K562 (cell line): Measurements from ENCODE around the gene ZMIZ1. TPM values are rescaled to one million over a fixed set of nuclear protein-coding genes. Genes with fewer than 3 reads are reported as not detected.

Experiments used
- CBX2 ChIP-seq: fragments of 200-600 bp; sonication (generic); IDR thresholded peaks from one replicate; pipeline ENCODE4 v1.6.1; 2012; ENCODE audit warnings: mild to moderate bottlenecking, low read length, inconsistent platforms; ENCODE audit not compliant: insufficient read depth, poor library complexity, severe bottlenecking
- CHCHD3 ChIP-seq: fragments of 250-450 bp; sonication (Bioruptor Pico); IDR thresholded peaks from 2 replicates; pipeline ENCODE4 v2.1.2; 2022; ENCODE audit warnings: mild to moderate bottlenecking
- CHD4 ChIP-seq: fragments of 200-600 bp; sonication (generic); IDR thresholded peaks from 3 replicates; pipeline ENCODE4 v1.6.1; 2012; ENCODE audit warnings: low read depth, mild to moderate bottlenecking, mixed read lengths, low read length, inconsistent platforms; ENCODE audit not compliant: insufficient read depth, insufficient replicate concordance, poor library complexity, severe bottlenecking
- HOMEZ ChIP-seq: fragments of 250-450 bp; sonication (Bioruptor Pico); IDR thresholded peaks from 2 replicates; pipeline ENCODE4 v1.4.0; 2020; ENCODE audit warnings: mild to moderate bottlenecking, moderate library complexity
- PHB ChIP-seq: fragments of 250-450 bp; sonication (Bioruptor Pico); IDR thresholded peaks from 2 replicates; pipeline ENCODE4 v1.5.0; 2021
- RBM22 ChIP-seq: fragments of 200-400 bp; formaldehyde crosslinking; IDR thresholded peaks from 2 replicates; pipeline ENCODE4 v1.6.1; 2018; ENCODE audit warnings: low read length, low read depth; ENCODE audit not compliant: poor library complexity, severe bottlenecking
- SP2 ChIP-seq: IDR thresholded peaks from 2 replicates; pipeline ENCODE4 v1.6.1; 2011; ENCODE audit warnings: mild to moderate bottlenecking, low read depth, low read length, moderate library complexity; ENCODE audit not compliant: poor library complexity, severe bottlenecking; ENCODE audit errors: extremely low read depth
- ZKSCAN8 ChIP-seq: fragments of 200-800 bp; sonication (Bioruptor generic); IDR thresholded peaks from 2 replicates; pipeline ENCODE4 v1.6.1; 2016; ENCODE audit warnings: missing genetic modification characterization, missing compliant biosample characterization
- ZNF134 ChIP-seq: fragments of 250-450 bp; sonication (Bioruptor Pico); conservative IDR thresholded peaks from 2 replicates; pipeline ENCODE4 v1.4.0; 2020
- polyA plus RNA-seq, 8 experiments: library from polyadenylated mRNA; depleted of rRNA in 4 of 8; stranded (reverse) in 5 of 8; unstranded in 3 of 8; fragments of >200 nt; fragmentation: Nextera tagmentation in 2 of 8; fragmentation: Illumina TruSeq in 1 of 8; extraction: Ambion mirVana in 2 of 8; extraction: Trizol in 1 of 8; gene quantifications; 2 replicates each; pipeline versions ENCODE4 v1.2.1 to v1.2.3, GENCODE V29; 2011 to 2014; ENCODE audit warnings: inconsistent platforms in 1 of 8, missing spikeins in 1 of 8
- total RNA-seq, 7 experiments: library from RNA; depleted of rRNA in 6 of 7; stranded (reverse); fragments of >200 nt in 6 of 7; fragmentation: Illumina TruSeq in 2 of 7; extraction: Trizol in 2 of 7; gene quantifications; 2 replicates each; pipeline versions ENCODE4 v1.2.1 to v1.2.3, GENCODE V29; 2011 to 2021; ENCODE audit warnings: low replicate concordance in 1 of 7
- TF ChIP-seq, protein P1 (sequence below): sonication (generic); formaldehyde crosslinking; IDR thresholded peaks from 2 replicates; pipeline ENCODE4 v1.8.0; 2022; ENCODE audit warnings: missing genetic modification reagents, mild to moderate bottlenecking, borderline replicate concordance
- TF ChIP-seq, protein P2 (sequence below): fragments of 250-450 bp; sonication (Bioruptor Pico); IDR thresholded peaks from 2 replicates; pipeline ENCODE4 v1.4.0; 2020; ENCODE audit warnings: mild to moderate bottlenecking, moderate library complexity, borderline replicate concordance

Gene ZMIZ1
- total and polyA plus RNA-seq, 9 of the 15 experiments (the other 6 are each of a cell fraction or from before 2014, with no cell fraction given): 1.0 to 37.3 (median 4.3) TPM

DNA sequence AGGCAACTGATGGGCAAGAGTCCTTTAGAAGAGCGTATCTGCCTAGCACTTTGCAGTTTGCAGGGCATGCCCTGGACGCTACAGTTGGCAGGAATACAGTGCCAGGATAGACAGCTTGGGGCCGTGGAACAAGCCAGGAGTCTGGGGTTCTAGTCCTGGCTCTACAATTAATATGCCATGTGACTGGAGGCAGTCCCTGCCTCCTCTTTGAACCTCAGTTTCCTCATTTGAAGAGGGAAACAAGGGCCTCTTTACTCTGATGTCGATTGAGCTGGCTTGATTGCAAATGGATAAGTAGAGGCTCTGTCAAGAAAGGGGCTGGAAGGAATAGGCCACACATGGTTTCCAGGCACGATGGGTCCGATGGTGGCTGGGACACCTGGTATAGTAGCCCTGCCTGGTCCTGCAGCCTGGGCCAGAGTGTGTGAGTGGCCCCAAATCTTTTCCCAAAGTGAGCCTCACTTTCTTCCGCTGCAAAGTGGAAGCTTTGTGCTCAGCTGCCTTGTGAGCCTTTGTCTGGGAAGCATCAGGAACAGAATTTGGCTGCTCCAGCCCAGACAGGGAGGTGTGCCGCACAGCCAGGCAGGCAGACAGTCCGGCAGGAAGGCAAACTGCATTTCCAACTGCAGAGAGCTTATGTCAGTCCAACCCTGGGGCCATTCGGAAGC is 167.1 kb downstream of the ZMIZ1 start (continued):
- TF ChIP-seq CHCHD3 (no peak), CBX2 (no peak), PHB (CRISPR knock-in tag) (no peak), RBM22 (no peak), SP2 (no peak), ZKSCAN8 (CRISPR knock-in tag) (no peak), HOMEZ (CRISPR knock-in tag) (no peak), ZNF134 (CRISPR knock-in tag) (no peak), CHD4 (no peak)
- TF ChIP-seq, protein P1, sequence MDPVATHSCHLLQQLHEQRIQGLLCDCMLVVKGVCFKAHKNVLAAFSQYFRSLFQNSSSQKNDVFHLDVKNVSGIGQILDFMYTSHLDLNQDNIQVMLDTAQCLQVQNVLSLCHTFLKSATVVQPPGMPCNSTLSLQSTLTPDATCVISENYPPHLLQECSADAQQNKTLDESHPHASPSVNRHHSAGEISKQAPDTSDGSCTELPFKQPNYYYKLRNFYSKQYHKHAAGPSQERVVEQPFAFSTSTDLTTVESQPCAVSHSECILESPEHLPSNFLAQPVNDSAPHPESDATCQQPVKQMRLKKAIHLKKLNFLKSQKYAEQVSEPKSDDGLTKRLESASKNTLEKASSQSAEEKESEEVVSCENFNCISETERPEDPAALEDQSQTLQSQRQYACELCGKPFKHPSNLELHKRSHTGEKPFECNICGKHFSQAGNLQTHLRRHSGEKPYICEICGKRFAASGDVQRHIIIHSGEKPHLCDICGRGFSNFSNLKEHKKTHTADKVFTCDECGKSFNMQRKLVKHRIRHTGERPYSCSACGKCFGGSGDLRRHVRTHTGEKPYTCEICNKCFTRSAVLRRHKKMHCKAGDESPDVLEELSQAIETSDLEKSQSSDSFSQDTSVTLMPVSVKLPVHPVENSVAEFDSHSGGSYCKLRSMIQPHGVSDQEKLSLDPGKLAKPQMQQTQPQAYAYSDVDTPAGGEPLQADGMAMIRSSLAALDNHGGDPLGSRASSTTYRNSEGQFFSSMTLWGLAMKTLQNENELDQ (CRISPR knock-in tag): no peak
- TF ChIP-seq, protein P2, sequence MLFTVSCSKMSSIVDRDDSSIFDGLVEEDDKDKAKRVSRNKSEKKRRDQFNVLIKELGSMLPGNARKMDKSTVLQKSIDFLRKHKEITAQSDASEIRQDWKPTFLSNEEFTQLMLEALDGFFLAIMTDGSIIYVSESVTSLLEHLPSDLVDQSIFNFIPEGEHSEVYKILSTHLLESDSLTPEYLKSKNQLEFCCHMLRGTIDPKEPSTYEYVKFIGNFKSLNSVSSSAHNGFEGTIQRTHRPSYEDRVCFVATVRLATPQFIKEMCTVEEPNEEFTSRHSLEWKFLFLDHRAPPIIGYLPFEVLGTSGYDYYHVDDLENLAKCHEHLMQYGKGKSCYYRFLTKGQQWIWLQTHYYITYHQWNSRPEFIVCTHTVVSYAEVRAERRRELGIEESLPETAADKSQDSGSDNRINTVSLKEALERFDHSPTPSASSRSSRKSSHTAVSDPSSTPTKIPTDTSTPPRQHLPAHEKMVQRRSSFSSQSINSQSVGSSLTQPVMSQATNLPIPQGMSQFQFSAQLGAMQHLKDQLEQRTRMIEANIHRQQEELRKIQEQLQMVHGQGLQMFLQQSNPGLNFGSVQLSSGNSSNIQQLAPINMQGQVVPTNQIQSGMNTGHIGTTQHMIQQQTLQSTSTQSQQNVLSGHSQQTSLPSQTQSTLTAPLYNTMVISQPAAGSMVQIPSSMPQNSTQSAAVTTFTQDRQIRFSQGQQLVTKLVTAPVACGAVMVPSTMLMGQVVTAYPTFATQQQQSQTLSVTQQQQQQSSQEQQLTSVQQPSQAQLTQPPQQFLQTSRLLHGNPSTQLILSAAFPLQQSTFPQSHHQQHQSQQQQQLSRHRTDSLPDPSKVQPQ: no peak
